GM19240 (cell line): ENCODE data around the gene SCAMP2.
"Not testable (repeated sequence)": the region's sequence is repeated elsewhere in the genome, so short reads cannot be mapped to it uniquely, and the experiment has no call there.

Experiments
- DNase-seq: peaks from one replicate; pipeline ENCODE4 v3.0.0; 2011; ENCODE audit warnings: low spot score; ENCODE audit not compliant: insufficient read length

SCAMP2 gene

GRCh38 chr15:74873036-74873755, at the start of gene SCAMP2:
SCAMP2 (minus strand) TSS chr15:74873365; CDS start chr15:74873255, 110 bp downstream.
- DNase-seq, result peak; percentile 96

- DNase-seq, result no peak
These were observed 47.3 kb upstream of the SCAMP2 start for GRCh38 chr15:74920456-74920855.

GRCh38 chr15:74917676-74918075, 44.5 kb upstream of the SCAMP2 start:
- DNase-seq, result no peak

- not testable (repeated sequence) for DNase-seq
These were observed 40.6 kb upstream of the SCAMP2 start for GRCh38 chr15:74913799-74914198.

- no peak for DNase-seq
These were observed 39.9 kb upstream of the SCAMP2 start for GRCh38 chr15:74913041-74913440.

GRCh38 chr15:74908635-74909034, 35.5 kb upstream of the SCAMP2 start:
- no peak for DNase-seq

GRCh38 chr15:74907163-74907870, 34.2 kb upstream of the SCAMP2 start:
- no peak for DNase-seq

GRCh38 chr15:74906450-74907162, 33.4 kb upstream of the SCAMP2 start, which contains the start of gene FAM219B:
FAM219B (minus strand) TSS chr15:74906851; CDS start chr15:74906800, 51 bp downstream.
- DNase-seq, result peak; percentile 91

- DNase-seq, result no peak
These were observed 32.9 kb upstream of the SCAMP2 start for GRCh38 chr15:74906067-74906449.

GRCh38 chr15:74904190-74904805, 31.1 kb upstream of the SCAMP2 start:
- no peak for DNase-seq

GRCh38 chr15:74903676-74904075, 30.5 kb upstream of the SCAMP2 start:
- DNase-seq, result no peak

- DNase-seq, result no peak
These were observed 29.3 kb upstream of the SCAMP2 start for GRCh38 chr15:74902295-74903075.

- peak; percentile 76 for DNase-seq
These were observed 28.5 kb upstream of the SCAMP2 start for GRCh38 chr15:74901612-74902063.

GRCh38 chr15:74897300-74897701, 24.1 kb upstream of the SCAMP2 start:
- no peak for DNase-seq

- DNase-seq, result no peak
These were observed 23.2 kb upstream of the SCAMP2 start for GRCh38 chr15:74896316-74896715.

- no peak for DNase-seq
These were observed 22.7 kb upstream of the SCAMP2 start for GRCh38 chr15:74895830-74896229.

GRCh38 chr15:74894383-74894782, 21.2 kb upstream of the SCAMP2 start:
- DNase-seq, result not testable (repeated sequence)

GRCh38 chr15:74893627-74894026, 20.5 kb upstream of the SCAMP2 start:
- DNase-seq, result no peak

GRCh38 chr15:74892931-74893330, 19.8 kb upstream of the SCAMP2 start:
- DNase-seq, result no peak

- DNase-seq, result no peak
These were observed 19.1 kb upstream of the SCAMP2 start for GRCh38 chr15:74892313-74892712.

GRCh38 chr15:74891469-74891868, 18.3 kb upstream of the SCAMP2 start:
- DNase-seq, result no peak
